GM19463 (cell line): Measurements from ENCODE around the gene DAB2IP.
A peak's percentile ranks its signal among the peaks of the same experiment; 100 is the strongest.

ENCODE experiments used
- ATAC-seq: cut with Tn5 transposase; IDR thresholded peaks from one replicate; pipeline ENCODE4 v1.9.1; 2021; ENCODE audit warnings: mild to moderate bottlenecking, moderate library complexity; ENCODE audit not compliant: unreplicated experiment

The DAB2IP gene

GRCh38 chr9:121683652-121684051, 32.2 kb downstream of the DAB2IP start:
- ATAC-seq = no peak

- ATAC-seq = no peak
Measured at GRCh38 chr9:121684381-121685145, 33.1 kb downstream of the DAB2IP start.

- ATAC-seq = no peak
Measured at GRCh38 chr9:121685146-121685794, 33.8 kb downstream of the DAB2IP start.

- no peak for ATAC-seq
Measured at GRCh38 chr9:121685795-121686377, 34.5 kb downstream of the DAB2IP start.

GRCh38 chr9:121686930-121687541, 35.6 kb downstream of the DAB2IP start:
- ATAC-seq = peak; percentile 74

GRCh38 chr9:121688146-121688680, 36.8 kb downstream of the DAB2IP start:
- ATAC-seq = no peak

- ATAC-seq = no peak
Measured at GRCh38 chr9:121688681-121689080, 37.2 kb downstream of the DAB2IP start.

GRCh38 chr9:121689461-121690157, 38.2 kb downstream of the DAB2IP start:
- ATAC-seq = no peak

- no peak for ATAC-seq
Measured at GRCh38 chr9:121690316-121690715, 38.9 kb downstream of the DAB2IP start.

GRCh38 chr9:121690766-121691165, 39.3 kb downstream of the DAB2IP start:
- no peak for ATAC-seq

GRCh38 chr9:121691890-121692289, 40.5 kb downstream of the DAB2IP start:
- no peak for ATAC-seq

- no peak for ATAC-seq
Measured at GRCh38 chr9:121692606-121693387, 41.4 kb downstream of the DAB2IP start.

GRCh38 chr9:121693388-121693670, 41.9 kb downstream of the DAB2IP start:
- ATAC-seq = no peak

- no peak for ATAC-seq
Measured at GRCh38 chr9:121694001-121694400, 42.6 kb downstream of the DAB2IP start.

GRCh38 chr9:121694600-121694999, 43.2 kb downstream of the DAB2IP start:
- ATAC-seq = no peak

- ATAC-seq = no peak
Measured at GRCh38 chr9:121696930-121697329, 45.5 kb downstream of the DAB2IP start.

- ATAC-seq = peak; percentile 70
Measured at GRCh38 chr9:121698627-121699570, 47.5 kb downstream of the DAB2IP start.

- no peak for ATAC-seq
Measured at GRCh38 chr9:121699571-121700164, 48.2 kb downstream of the DAB2IP start.
